Activated CD8-positive, alpha-beta memory T cell treated with anti-CD3 and anti-CD28 coated beads for 24 hours (primary cell): ENCODE measurements around the gene PRKN.
"Not testable (repeated sequence)": the region's sequence is repeated elsewhere in the genome, so short reads cannot be mapped to it uniquely, and the experiment has no call there.

Source experiments
- DNase-seq: peaks from one replicate; pipeline ENCODE4 v3.0.0-alpha.2; 2020

The PRKN gene

DNA sequence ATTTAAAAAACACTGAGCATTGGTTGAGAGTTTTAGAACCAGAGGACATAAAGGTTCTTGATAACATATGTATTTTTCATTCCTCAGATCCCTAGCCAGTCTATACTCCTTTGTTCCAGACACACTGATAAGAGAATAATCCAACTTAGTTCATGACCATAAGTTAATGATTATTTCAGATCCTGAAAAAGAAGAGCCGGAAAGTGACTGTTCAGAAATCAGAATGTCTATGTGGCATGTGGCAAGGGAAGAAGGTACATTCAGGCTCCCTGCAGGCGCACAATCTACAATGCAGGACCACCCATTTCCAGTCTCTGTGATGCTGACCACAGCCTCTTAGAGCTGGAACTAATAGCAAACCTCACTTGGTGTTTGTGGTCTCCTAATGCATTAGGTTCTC is 787.0 kb downstream of the PRKN start:
- no peak for DNase-seq

DNA sequence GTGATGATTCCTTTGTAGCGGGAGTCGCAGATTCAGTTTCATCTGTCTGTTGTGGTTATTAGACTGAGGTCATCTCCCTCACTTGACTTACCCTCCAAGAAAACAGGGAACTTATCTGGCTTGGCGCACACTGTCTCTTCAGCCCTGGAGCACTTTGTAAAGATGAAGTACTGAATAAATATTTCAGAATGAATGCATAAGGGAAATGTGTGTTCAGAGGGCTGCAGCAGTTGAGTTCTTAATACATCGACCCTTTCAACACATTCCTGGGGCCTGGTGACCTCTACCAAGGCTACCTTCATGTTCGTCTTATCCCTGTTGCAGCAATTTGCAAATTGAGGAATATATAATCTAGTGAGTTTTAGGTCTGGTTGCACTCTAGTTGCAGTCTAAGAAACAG is 801.2 kb downstream of the PRKN start:
- no peak for DNase-seq

DNA sequence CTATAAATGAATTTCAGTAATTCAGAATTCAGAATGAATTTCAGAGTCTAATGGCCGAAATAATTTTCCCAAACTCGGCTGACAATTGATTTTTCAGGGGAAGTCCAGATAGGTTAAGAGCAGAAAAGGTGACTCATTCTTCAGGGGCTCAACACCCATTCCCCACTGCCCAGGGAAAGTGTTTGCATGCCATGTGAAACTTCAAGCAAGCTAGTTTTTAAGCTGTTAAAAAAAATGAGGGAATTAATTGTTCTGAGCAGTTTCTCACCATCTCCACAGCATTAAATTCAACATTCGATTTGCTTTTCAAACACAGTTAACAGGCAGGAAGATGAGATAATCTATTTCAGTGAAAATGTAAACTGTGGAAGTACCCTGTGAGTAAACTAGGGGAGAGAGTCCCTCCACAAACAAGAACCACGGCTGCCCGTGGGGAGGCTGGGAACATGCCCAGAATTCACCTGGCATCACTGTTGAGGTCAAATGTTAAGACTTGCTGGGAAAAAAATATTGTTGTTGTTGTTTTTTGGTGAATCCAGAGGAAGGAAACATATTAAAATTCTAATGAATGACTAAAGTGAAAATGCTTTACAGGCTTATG is 803.0 kb downstream of the PRKN start:
- no peak for DNase-seq

DNA sequence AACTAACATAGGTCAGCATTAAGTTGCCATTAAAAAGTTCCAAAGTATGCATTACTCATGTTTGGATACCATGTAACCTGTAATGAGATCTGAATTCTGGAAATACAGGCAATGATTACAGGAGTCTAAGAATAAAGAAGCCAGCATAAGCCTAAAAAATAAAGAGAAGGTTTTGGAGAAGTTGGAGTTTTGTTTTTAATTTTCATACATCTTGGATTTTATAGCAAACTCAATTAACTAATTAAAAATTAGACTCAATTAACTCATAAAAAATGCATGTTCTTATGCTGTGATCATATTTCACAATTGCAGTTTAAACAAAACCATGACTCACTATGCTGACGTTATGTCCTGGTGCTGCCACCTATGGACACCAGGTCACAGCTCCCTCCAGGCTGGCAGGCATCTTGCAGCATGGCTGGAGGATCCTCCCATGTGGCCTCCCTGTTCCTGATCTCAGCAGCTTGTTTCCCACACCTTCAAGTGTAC is 804.9 kb downstream of the PRKN start:
- no peak for DNase-seq

DNA sequence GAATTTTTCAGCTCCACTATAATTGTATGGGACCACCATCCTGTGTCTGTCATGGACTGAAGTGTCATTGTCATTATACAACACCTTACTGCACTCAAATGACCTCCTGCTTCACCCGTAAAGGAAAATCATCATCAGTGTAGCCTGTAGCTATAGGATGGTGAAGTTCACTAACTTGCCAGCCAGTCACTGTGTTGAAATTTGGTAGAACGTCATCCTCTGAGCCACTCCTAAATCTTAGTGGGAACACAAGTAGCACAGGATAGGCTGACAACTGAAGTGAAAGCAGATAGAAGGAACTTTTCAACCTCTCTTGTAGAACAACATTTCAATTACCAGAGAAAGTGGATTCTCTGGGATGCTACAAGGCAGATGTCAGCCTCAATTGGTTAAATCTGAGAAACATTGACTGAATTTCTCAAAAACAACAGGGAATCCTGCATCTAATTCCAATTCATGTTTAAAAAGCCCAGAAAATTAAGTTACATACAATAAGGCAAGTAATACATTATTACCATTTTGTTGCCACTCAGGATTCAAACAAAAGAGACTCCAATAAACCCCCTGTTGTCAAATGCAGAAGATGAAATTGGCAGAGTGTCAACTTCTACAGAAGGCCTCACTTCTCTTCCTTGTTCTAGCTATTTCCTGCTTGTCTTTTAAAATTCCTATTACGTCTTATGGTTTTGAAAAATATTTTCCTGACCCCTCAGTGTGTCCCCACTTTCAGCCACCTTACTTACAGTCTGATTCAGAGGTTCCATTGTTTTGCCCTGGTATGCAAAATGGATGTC is 805.8 kb downstream of the PRKN start:
- DNase-seq = no peak

DNA sequence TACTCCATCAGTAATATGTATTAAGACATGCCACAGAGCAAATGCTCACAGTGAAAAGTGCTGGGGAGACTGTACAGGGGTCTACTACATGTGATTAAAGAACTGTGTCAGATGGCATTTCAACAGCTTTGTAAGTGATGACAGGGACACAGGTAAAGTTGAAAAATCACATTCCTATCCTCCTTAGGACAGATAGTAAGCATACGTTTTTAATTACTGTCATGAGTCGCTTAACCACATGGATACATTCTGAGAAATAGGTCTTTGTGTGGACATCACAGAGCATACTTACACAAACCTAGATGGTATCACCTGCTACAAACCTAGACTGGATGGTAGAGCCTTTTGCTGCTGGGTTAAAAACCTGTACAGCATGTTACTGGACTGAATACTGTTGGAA is 807.9 kb downstream of the PRKN start:
- no peak for DNase-seq

DNA sequence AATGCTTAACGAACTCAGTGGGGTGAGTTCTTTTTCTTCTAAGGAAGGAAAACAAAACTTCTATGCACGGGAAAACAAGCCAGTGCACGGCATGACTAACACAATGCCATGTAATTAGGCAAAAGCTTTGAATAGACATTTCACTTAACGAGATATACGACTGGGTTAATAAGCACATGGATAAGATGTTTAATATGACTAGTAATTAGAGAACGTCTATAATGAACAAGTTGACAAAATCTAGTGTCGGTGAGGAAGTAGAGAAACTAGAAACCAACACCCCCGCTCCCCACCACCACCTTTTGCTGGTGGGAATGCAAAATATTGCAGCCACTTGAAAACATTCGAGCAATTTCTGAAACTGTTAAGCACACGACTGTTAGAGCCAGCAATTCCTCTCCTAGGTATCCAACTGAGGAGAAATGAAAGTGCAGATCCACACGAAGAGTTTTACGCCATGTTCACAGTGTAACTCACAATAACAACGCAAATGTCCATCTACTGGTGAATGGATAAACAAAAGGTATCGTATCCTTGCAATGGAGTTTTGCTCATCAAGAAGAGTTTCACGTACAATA is 808.8 kb downstream of the PRKN start:
- DNase-seq = no peak

DNA sequence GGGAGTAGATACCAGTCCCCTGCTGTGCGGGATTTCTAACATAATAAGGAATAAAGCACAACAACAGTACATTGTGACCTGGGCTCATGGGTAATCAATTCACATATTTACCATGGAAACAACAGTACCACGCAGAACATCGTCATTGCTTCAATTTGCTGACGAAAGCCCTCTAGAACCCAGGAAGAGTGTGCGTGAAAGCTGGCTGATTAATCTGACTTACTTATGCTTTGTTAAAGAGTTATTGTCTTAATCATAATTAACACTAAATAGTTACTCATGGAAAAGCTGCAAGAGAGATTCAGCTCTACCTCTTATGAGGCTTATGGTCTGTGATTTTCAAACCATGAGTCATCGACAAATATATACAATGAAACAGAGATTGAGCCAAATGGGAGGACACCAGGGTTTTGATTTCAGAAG is 809.4 kb downstream of the PRKN start:
- DNase-seq = no peak

DNA sequence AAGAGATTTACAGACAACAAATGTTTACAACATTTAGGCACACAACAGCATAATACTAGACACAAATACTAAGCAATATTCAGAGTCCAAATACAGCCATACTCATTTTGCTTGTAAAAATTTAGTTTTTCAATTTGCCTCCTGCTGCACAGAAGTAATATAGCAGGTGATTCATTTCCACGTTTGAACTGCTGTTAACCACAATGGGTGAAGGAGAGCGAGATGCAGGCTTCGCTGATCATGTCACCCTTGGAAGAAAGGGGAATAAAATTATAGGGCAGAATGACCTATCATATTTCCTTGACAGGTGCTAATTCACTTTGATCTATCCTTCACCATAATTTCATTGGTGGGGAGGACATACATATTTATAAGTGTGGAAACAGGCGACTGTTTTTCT is 809.9 kb downstream of the PRKN start:
- DNase-seq = no peak

DNA sequence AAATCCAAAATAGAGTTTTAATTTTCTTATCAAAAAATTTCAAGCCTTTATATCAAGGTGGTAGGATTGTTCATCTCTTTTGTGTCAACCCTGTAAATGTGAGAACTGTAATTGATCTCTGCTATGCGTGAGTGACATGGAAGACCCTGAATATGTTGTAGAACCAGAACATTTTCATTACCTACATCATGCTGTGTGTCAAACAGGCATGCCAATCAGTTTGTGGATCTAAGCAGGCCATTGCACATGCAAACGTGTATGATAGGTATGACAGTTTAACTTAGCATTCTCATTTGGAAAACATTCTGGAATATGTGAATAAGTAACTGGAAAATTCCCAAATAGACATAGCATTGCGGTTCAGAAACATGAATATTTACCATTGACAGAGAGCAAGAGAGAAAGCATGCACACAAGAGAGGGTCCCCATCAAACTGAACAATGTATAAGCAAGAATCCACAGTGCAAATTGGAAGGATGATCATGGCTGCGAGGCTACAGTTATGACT is 812.1 kb downstream of the PRKN start:
- no peak for DNase-seq

DNA sequence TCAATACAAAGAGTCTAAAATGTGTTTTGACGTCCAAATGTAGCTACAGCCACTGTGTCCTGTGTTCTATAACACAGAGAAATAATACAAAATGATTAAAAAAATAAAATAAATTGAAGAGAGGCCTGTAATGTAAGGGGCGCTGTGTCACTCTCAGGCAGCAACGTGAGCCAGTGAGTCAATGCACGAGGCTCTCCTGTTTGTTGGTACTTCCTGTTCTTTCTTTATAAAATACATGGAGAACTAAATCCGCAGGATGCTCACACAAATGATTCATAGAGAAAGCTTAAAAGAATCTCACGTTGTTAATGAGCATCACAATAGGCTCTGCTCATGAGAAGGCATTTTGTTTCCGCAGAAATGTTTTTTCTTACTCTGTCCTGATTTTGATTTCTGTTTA is 818.7 kb downstream of the PRKN start:
- DNase-seq = no peak

DNA sequence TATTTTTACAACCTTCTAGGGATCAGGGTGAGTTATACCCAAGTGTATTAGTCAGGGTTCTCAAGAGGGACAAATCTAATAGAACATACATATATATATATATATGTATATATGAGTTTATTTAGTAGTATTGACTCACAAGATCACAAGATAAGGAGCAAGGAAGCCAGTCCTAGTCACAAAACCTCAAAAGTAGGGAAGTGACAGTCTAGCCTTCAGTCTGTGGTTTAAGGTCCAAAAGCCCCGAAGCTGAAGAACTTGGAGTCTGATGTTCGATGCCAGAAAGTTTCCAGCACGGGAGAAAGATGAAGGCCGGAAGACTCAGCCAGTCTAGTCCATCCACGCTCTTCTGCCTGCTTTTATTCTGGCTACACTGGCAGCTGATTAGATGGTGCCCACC is 821.0 kb downstream of the PRKN start:
- DNase-seq = no peak

DNA sequence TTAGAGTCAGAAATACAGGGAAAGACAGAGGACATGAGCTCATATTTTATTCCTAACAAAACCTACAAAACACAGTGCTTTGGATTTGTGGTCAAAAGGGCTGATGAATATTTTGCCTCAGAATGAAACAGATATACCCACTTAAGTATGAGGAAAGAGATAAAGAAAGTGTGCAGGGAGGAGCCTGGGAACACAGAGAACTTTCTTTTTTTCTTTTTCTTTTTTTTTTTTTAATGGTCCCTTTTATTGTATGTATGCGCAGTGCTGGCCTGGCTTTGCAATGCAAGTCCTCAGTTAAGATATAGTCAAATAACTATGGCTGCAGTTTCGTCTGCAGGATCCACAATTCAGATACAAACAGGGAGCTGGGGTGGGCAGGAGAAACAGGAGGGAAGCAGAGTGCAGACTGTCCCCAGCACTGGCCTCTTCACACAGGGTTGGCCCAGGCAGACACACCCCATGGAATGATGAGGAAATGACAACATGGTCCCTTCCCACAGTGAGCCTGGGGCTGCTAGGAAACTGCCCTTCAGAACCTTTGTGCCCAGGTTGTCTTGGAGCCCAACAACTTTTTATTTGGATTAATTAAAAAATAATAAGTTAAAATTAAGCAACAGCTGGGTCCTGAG is 823.9 kb downstream of the PRKN start:
- no peak for DNase-seq

DNA sequence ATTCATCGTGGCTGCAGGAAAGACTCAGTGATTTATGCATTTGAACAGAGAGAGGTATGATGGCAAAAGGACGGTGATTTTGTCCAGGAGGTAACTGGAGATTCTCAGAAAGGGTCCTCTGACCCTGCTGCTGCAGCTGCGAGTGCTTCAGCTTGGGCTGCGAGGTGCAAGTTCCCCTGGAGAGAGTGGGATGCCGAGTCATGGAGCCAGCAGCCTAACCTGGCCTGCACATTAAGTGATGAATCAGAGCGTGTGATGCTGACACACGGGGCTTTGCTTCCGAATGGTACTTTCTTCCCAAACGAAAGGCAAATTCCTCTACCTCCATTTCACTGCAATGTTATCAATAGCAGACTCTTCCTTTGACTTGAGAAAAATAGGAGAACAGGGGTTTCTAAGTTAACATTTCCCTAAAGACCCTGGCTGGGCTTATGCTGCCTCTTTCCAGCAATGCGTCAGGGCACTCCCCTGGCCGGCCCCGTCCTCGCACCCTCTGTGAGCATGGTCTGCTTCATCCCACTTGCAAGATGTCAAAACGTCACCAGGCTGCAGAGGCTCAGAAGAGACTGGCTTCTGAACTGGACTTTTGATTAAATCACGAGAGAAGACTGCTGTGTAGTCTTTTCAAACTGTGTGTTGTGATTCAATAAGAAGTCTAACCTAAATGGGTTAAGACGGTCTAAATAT is 825.7 kb downstream of the PRKN start:
- DNase-seq = no peak

DNA sequence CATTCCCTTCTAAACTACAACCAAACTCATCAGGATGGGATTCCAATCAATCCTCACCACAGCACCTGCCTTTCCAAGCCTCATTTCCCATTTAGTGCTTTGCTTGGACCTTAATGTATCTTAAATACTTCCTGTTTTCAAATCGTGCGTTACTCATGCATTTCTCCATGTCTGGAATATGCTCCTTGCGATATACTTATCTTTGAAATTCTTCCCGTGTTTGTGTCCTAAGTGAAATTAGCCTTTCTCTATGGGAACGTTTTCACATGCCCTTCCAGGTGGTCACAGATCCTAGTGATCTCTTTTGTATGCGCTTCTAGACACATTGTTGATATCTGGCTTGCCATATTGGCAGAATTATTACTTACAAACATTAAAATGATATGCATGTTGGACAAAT is 833.1 kb downstream of the PRKN start:
- no peak for DNase-seq

DNA sequence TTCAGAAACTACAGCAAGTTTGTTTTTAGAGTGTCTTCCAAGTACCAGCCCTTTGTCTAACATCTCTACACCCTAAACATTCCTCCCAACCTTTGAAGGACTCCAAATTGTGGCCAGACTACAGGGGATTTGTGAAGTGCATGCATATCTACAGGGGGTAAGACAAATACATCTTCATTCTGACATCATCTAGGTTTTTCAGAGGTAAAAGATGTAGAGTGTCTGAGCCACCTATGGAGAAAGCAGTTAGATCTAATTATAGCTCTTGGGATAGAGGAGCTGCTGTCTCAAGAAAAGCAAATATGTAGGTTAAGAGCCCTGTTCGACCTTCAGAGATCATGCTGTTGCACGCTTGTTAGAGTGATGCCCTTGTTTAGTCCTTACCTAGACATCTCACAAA is 836.0 kb downstream of the PRKN start:
- DNase-seq = no peak

DNA sequence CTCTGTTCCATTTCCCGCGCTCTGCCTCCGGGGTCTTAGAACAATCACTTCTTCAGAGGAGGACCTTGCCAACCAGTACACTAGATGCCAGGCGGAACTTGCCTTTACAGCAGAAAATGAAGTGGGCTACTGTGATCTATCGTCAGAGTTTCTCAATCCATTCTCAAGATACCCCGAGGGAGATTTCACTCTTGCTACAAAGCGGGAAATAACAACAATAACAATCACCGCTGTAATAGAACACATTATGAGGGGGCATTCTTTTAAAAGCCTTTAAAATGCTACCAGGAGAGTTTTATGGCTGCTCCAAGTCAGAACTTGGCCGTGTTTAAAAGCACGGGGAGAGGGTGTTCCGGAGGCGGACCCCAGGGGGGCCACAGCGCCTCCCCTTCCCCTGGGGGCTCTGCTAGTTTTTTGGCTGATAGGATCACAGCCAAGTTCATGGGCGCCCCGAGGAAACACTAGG is 836.7 kb downstream of the PRKN start:
- no peak for DNase-seq

DNA sequence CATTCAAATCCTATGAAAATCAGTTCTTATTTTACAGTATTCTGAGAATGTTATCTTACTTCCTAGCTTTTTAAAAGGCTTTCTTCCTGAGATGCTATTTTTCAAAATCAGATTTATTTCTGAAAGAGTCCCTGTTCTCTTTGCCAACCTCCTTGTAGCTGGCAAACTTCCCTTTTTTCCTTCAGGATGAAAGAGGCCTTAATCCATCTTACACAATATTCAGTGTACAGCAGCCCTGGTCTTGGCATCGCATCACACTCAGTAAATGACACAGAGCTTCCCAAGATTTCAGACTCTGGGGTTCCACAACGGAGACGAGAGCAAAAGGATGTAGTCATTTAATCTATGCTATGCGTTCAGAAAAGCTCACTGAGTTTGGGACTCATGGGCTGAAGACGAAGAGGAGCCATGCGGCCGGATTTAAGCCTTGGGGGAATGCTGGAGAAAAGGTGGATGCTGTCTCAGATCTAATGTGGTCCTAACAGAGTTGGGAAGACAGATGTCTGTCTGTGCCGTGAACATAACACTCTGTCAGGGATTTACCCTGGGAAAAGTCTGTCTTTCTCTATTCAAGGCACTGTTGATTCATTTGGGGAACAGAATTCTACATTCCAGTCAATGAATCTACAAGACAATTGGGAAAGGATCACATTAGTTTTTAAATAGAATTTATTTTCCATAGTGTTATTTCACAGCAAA is 837.3 kb downstream of the PRKN start:
- no peak for DNase-seq

DNA sequence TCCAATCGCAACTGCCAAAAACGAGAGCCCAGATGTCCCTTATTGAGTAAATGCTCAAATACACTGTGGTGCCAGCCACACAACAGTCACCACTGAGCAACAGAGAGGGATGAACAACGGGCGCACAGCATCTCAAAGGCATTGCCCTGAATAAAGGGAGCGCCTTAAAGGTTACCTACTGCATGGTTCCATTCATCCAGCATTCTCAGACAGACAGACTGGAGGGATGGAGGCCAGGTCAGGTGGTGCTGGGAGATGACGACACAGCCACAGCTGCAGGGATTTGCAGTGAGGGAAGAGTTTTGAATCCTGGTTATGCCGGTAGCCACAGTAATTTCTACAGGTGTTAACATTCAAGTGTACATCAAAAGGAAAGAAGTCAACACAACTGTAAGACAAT is 838.2 kb downstream of the PRKN start:
- DNase-seq = no peak

DNA sequence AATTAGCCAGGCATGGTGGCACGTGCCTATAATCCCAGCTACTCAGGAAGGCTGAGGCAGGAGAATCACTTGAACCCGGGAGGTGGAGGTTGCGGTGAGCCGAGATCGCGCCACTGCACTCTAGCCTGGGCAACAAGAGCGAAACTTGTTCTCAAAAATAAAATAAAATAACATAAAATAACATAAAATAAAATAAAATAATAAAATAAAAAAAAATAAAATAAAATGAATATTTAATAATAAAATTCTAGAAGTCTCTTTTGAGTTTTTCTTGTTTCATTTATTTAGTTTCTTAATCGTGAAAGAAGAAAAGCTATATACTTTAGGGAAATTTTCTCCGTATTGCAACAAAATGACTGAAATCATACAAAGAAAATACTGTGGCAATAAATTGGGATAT is 841.0 kb downstream of the PRKN start:
- not testable (repeated sequence) for DNase-seq

DNA sequence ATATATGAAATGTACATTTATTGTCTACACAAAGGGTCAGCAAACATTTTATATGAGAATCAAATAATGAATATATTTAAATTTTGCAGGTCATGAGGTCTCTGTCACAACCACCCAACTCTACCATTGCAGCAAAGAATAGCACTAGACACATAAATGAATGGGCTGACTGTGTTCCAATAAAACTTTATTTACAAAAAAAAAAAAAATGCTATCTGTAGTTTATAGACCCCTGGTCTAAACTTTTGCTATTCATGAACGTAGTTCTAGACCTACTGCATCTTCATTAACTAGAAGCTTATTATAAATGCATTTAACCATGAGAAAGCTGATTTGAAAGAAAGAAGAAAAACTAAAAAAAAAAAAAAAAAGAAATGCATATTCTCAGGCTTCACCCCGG is 842.8 kb downstream of the PRKN start:
- DNase-seq = no peak

DNA sequence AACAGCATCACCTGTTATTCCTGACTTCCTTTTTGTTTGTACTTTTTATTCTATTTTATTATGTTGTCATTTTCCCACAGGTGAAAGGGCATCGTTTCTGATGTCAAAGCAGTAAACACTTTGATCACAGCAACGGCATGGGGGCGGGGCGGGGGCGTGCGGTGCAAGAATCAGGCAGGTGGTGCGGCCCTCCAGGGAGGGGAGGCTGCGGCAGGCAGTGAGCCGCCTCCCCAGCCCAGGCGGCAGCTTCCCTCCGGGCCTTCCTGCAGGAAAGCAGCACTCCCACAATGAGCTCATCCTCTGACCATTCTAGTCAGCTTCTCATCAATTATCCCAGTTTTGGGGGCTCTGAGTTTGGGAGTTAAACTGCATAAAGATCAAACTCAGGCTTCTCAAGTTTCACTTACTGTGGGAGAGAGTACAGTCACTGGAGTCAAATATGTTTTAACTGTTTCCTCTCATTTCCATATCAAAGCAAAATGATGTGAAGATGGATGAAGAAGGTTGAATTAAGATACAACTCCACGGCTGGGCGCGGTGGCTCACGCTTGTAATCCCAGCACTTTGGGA is 845.3 kb downstream of the PRKN start:
- no peak for DNase-seq
